Neural cell (in vitro differentiated cells): ENCODE measurements around the gene MSI2.

Experiments used
- CTCF ChIP-seq: fragments of 450-650 bp; IDR thresholded peaks from 2 replicates; pipeline ENCODE4 v1.5.1; 2014; ENCODE audit warnings: antibody characterized with exemption, mild to moderate bottlenecking, moderate library complexity; ENCODE audit not compliant: poor library complexity, severe bottlenecking
- EZH2 ChIP-seq: fragments of 200-600, 300-800 bp; shearing (Covaris generic), sonication (generic); IDR thresholded peaks from 2 replicates; pipeline ENCODE4 v1.6.1; 2014; ENCODE audit warnings: antibody characterized with exemption, low read length, borderline replicate concordance, mild to moderate bottlenecking; ENCODE audit not compliant: insufficient read depth, poor library complexity, severe bottlenecking
- POLR2AphosphoS5 ChIP-seq: IDR thresholded peaks from 2 replicates; pipeline ENCODE4 v1.6.1; 2012
- REST ChIP-seq: IDR thresholded peaks from 2 replicates; pipeline ENCODE4 v1.6.1; 2012; ENCODE audit warnings: borderline replicate concordance
- TAF1 ChIP-seq: IDR thresholded peaks from 2 replicates; pipeline ENCODE4 v1.6.1; 2012; ENCODE audit warnings: low read depth

GRCh38 chr17:57603978-57604377 is 347.7 kb downstream of the MSI2 start:
- TF ChIP-seq CTCF (no peak), TAF1 (no peak), EZH2 (no peak), REST (no peak), POLR2AphosphoS5 (no peak)
